T-helper 1 cell treated with Interleukin-12 subunit alpha and Interleukin-12 subunit beta and Interleukin-4 antibody, amounts not matched to agents 30 ng/mL and 1 ng/mL, for 36 hours (primary cell): ENCODE measurements around the gene CMBL. TPM values are rescaled to one million over a fixed set of nuclear protein-coding genes. Genes with fewer than 3 reads are reported as not detected.

Source experiments
- total RNA-seq: library from RNA; stranded (reverse); gene quantifications from 2 replicates; pipeline ENCODE4 v1.2.3, GENCODE V29; 2022

The CMBL gene
- total RNA-seq, 1 donor from 2014 or later = 0.47 TPM

Other genes starting within 250 kb of the CMBL start
- 17.1 and 17.9 TPM in 2 replicates for gene ATPSCKMT, start 58.0 kb downstream of the CMBL start, total RNA-seq
- 270 and 272 TPM in 2 replicates for gene CCT5, start 57.6 kb downstream of the CMBL start, total RNA-seq
- gene MARCHF6, start 45.8 kb upstream of the CMBL start, total RNA-seq = 85.8 and 89.2 TPM in 2 replicates
- 2.5 and 3.0 TPM in 2 replicates for gene ROPN1L, start 134.0 kb upstream of the CMBL start, total RNA-seq